ENCODE results near the gene WFIKKN1. TPM values are rescaled to one million over a fixed set of nuclear protein-coding genes. Genes with fewer than 3 reads are reported as not detected.

WFIKKN1 gene
- total RNA-seq, 1 donor from 2014 or later: not detected

- peak within 1 kb of the TSS; percentile 57 for H3K4me3 ChIP-seq (ENCODE audit: low read depth, low read length)
- TF ChIP-seq, protein P1, sequence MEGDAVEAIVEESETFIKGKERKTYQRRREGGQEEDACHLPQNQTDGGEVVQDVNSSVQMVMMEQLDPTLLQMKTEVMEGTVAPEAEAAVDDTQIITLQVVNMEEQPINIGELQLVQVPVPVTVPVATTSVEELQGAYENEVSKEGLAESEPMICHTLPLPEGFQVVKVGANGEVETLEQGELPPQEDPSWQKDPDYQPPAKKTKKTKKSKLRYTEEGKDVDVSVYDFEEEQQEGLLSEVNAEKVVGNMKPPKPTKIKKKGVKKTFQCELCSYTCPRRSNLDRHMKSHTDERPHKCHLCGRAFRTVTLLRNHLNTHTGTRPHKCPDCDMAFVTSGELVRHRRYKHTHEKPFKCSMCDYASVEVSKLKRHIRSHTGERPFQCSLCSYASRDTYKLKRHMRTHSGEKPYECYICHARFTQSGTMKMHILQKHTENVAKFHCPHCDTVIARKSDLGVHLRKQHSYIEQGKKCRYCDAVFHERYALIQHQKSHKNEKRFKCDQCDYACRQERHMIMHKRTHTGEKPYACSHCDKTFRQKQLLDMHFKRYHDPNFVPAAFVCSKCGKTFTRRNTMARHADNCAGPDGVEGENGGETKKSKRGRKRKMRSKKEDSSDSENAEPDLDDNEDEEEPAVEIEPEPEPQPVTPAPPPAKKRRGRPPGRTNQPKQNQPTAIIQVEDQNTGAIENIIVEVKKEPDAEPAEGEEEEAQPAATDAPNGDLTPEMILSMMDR (conservative IDR thresholded peaks at IDR 0.05; ENCODE audit: low read depth, low read length): no peak
- no peak for DNase-seq (ENCODE audit: low read depth)
Measured at GRCh38 chr16:674968-675883, 44.4 kb downstream of the WFIKKN1 start, which contains the start of gene RHBDL1. Gene RHBDL1, plus strand, starts transcription at chr16:675671. Its CDS starts 120 bp downstream, at chr16:675791.

DNA sequence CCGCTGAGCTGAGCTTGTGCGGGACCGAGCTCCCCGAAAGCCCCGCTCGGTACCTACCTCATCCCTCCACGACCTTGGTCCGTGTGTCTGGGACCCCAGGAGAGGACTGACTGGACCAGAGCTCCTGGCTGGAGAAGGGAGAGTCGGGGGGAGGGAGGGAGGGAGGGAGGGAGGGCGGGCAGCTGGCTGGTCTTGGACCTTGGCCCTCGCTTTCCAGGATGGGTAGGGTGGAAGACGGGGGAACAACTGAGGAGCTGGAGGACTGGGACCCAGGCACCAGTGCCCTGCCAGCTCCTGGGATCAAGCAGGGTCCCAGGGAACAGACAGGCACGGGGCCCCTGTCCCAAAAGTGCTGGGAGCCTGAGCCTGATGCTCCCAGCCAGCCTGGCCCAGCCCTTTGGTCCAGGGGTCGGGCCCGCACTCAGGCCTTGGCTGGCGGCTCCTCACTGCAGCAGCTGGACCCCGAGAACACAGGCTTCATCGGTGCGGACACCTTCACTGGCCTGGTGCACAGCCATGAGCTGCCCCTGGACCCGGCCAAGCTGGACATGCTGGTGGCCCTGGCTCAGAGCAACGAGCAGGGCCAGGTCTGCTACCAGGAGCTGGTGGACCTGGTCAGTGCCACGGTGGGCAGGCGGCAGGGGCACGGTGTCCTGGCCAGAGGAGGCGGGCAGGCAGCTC lies 45.2 kb downstream of the WFIKKN1 start:
- TF ChIP-seq, protein P1 (conservative IDR thresholded peaks at IDR 0.05; ENCODE audit: low read depth, low read length): no peak
- H3K4me3 ChIP-seq (ENCODE audit: low read depth, low read length): peak overlapping the region; percentile 57
- DNase-seq (ENCODE audit: low read depth): no peak

- no peak overlapping the region for H3K4me3 ChIP-seq (ENCODE audit: low read depth, low read length)
- DNase-seq (ENCODE audit: low read depth): no peak
- TF ChIP-seq, protein P1 (conservative IDR thresholded peaks at IDR 0.05; ENCODE audit: low read depth, low read length): no peak
Measured at GRCh38 chr16:676565-676902, 45.7 kb downstream of the WFIKKN1 start.

DNA sequence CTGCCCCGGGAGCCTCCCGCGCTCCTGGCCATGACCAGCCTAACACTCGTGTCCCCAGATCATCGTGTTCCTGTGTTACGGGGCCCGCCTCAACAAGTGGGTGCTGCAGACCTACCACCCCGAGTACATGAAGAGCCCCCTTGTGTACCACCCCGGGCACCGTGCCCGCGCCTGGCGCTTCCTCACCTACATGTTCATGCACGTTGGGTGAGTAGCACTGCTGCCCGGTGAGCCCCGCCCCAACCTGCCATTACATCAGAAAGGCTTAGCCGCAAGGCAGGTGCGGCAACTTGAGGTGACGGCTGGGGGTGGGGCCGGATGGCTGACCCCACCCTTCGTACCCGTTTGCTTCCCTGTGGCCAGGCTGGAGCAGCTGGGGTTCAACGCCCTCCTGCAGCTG lies 46.1 kb downstream of the WFIKKN1 start:
- no peak for DNase-seq (ENCODE audit: low read depth)
- no peak overlapping the region for H3K4me3 ChIP-seq (ENCODE audit: low read depth, low read length)
- TF ChIP-seq, protein P1 (conservative IDR thresholded peaks at IDR 0.05; ENCODE audit: low read depth, low read length): no peak

- no peak for DNase-seq (ENCODE audit: low read depth)
- no peak overlapping the region for H3K4me3 ChIP-seq (ENCODE audit: low read depth, low read length)
- TF ChIP-seq, protein P1 (conservative IDR thresholded peaks at IDR 0.05; ENCODE audit: low read depth, low read length): no peak
Measured at GRCh38 chr16:677316-678190, 46.8 kb downstream of the WFIKKN1 start.

DNA sequence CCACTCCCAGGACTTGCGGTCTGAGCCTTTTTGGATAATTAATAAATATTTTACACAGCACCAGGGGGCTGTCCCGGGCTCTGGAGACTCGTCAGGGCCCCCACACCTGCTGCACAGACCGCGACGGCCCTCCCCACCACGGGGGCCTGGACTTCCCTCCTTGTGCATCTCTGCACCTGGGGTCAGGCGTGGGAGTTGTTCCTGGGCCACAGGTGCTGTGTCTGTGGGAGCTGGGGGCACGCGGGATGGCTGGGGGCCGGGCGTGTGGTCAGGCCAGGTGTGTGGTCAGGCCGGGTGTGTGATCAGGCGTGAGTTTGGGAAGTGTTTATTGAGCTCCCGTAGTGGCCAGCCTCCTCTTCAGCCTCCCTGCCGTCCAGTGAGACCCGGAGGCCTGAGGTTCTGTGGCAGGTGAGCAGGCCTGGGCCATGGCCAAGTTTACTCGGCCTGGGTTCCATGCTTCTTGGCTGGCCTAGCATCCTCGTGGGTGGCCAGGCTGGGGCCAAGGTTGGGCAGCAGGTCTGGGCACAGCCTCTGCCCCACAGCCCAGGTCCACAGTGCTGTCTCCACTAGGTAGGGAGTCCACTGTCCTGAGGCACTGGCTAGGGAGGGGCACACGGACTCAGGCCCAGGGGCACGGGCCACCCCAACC lies 47.5 kb downstream of the WFIKKN1 start:
- no peak overlapping the region for H3K4me3 ChIP-seq (ENCODE audit: low read depth, low read length)
- TF ChIP-seq, protein P1 (conservative IDR thresholded peaks at IDR 0.05; ENCODE audit: low read depth, low read length): no peak
- DNase-seq (ENCODE audit: low read depth): no peak
